Panc1 (cell line): ENCODE data around the gene LDB2. TPM values are rescaled to one million over a fixed set of nuclear protein-coding genes. Genes with fewer than 3 reads are reported as not detected.

ENCODE experiments used
- ATAC-seq: fragments of 200-7000 bp; cut with Tn5 transposase; 2 replicates; pipeline ENCODE4 v1.9.1; 2020; ENCODE audit warnings: mild to moderate bottlenecking, moderate library complexity
- BruUV-seq: library from RNA; stranded (reverse); fragments of 400-500 nt; replicated peaks from 2 replicates; lab custom pipeline; 2021; lab: Mats Ljungman, UMichigan
- CTCF ChIA-PET: fragments of 300-600 bp; sonication (Branson Sonifier 250); formaldehyde crosslinking; loops from one replicate; lab custom pipeline; 2022; ENCODE audit warnings: antibody characterized with exemption; lab: Charles Lee
- POLR2A ChIA-PET: fragments of 300-600 bp; sonication (Branson Sonifier 250); formaldehyde crosslinking; loops from one replicate; lab custom pipeline; 2022; ENCODE audit warnings: antibody characterized with exemption; lab: Charles Lee
- DNase-seq: peaks from one replicate; pipeline ENCODE4 v3.0.0-alpha.2; 2010; ENCODE audit warnings: low read depth, low spot score
- H3K27ac ChIP-seq: 2 replicates; pipeline ENCODE4 v1.5.1; 2011; ENCODE audit warnings: mild to moderate bottlenecking, low read length, inconsistent platforms
- H3K27me3 ChIP-seq: fragments of 200-500 bp; sonication (Bioruptor generic); 2 replicates; pipeline ENCODE4 v1.6.0; 2014; ENCODE audit warnings: low read length, inconsistent platforms; ENCODE audit not compliant: control insufficient read depth, insufficient read depth
- H3K36me3 ChIP-seq: fragments of 200-500 bp; sonication (Bioruptor generic); 2 replicates; pipeline ENCODE4 v1.5.1; 2014; ENCODE audit warnings: inconsistent platforms, mild to moderate bottlenecking, low read length, moderate library complexity; ENCODE audit not compliant: control insufficient read depth, insufficient read depth
- H3K4me1 ChIP-seq: 2 replicates; pipeline ENCODE4 v1.5.1; 2011; ENCODE audit warnings: inconsistent platforms, mild to moderate bottlenecking, low read length, moderate library complexity; ENCODE audit not compliant: control insufficient read depth, insufficient read depth
- H3K4me3 ChIP-seq, 2 experiments: 2 replicates each; pipeline ENCODE4 v1.5.1; 2011 to 2012; ENCODE audit warnings: low read depth in 2 of 2, low read length in 2 of 2, mild to moderate bottlenecking in 2 of 2, inconsistent platforms in 1 of 2, moderate library complexity in 1 of 2
- H3K9me3 ChIP-seq: fragments of 200-500 bp; sonication (Bioruptor generic); 2 replicates; pipeline ENCODE4 v1.5.1; 2014; ENCODE audit warnings: low read depth, mild to moderate bottlenecking, inconsistent platforms, low read length, moderate library complexity; ENCODE audit not compliant: control insufficient read depth, insufficient read depth
- POLR2AphosphoS5 ChIP-seq: IDR thresholded peaks from 2 replicates; pipeline ENCODE4 v1.6.1; 2012; ENCODE audit warnings: mild to moderate bottlenecking, low read depth, low read length, moderate library complexity
- SIN3A ChIP-seq: IDR thresholded peaks from 2 replicates; pipeline ENCODE4 v1.6.1; 2012; ENCODE audit warnings: low read depth, mild to moderate bottlenecking, low read length, moderate library complexity, borderline replicate concordance; ENCODE audit not compliant: insufficient read depth
- TCF7L2 ChIP-seq: IDR thresholded peaks from 2 replicates; pipeline ENCODE4 v1.6.1; 2011; ENCODE audit warnings: mild to moderate bottlenecking, low read depth, low read length, inconsistent platforms
- in situ Hi-C: cut with HindIII; loops from 2 replicates; pipeline ENCODE4 v1.10.0; 2016; ENCODE audit warnings: low sequenced_read_pairs, low pct_unique_long_range_greater_than_20kb
- intact Hi-C: fragments of 100-400 bp; cut with micrococcal nuclease; formaldehyde crosslinking; loops from one replicate; pipeline ENCODE4 v1.10.0; 2022; ENCODE audit not compliant: unreplicated experiment
- total RNA-seq: library from RNA; stranded (reverse); gene quantifications from one replicate; pipeline ENCODE4 v1.2.1, GENCODE V29; 2021; ENCODE audit not compliant: unreplicated experiment
- TF ChIP-seq, protein P1 (sequence below), 2 experiments: IDR thresholded peaks; 2 replicates each; pipeline ENCODE4 v1.6.1; 2011 to 2012; ENCODE audit warnings: low read depth in 2 of 2, control low read depth in 1 of 2, low read length in 1 of 2, mild to moderate bottlenecking in 1 of 2, moderate library complexity in 1 of 2; ENCODE audit not compliant: insufficient read depth in 1 of 2
- TF ChIP-seq, protein P2 (sequence below): fragments of 450-650 bp; IDR thresholded peaks from 2 replicates; pipeline ENCODE4 v1.5.1; 2017; ENCODE audit warnings: mild to moderate bottlenecking

LDB2 gene
- total RNA-seq, 1 experiment from 2014 or later, result not detected

DNA sequence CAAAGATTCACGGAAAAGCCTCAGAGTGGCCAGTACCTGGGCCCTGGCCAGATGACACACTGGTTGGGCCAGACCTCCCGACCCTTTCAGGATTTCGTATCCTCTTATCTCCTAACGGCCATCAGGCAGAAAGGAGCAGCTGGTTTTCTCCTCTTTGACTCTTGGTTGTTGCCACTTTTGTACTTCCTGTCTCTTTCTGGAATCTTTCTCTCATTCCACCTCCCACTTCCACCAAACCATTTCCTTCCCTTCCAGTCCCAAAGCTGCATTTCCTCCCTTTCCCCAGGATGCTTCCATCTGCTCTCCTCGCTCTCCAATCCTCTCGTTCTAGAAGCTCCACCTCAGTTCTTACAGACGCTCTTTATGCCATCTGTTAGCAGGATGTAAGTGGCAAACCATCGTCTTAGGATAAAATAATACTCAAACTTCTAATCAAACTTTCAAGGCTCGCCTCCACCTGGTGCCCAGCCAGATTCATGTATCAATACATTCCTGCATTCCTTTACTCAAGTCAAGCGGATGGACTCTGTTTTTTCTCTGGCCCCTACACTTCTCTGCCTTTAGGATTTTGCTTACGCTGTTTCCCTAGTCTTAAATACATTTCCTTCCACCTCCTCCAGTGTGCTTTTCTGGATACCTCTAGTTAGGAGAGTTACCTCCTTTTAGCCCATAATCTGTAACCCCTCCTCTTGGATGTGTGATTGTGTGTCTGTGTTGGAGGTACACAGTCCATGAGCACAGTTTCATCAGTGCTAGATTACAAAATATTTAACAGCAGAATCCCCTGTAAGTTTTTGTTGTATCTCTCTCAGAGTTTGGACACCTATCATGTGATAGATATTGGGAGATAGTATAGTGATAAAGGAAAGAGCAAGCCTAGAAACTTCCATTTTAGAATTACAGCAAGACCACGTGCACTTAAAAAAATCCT is 70.4 kb downstream of the LDB2 start:
- no peaks in the 10 kb centered on the region for H3K36me3 ChIP-seq
- BruUV-seq, result no TSS peak
- no peak overlapping the region for H3K27ac ChIP-seq
- in situ Hi-C loops (no loop called here), intact Hi-C loops (no loop called here)
- no peak for ATAC-seq
- POLR2A ChIA-PET, result no interaction called here
- H3K27me3 ChIP-seq, result no peaks in the 10 kb centered on the region
- CTCF ChIA-PET, result no interaction called here
- H3K9me3 ChIP-seq, result no peaks in the 10 kb centered on the region
- no peaks in the 10 kb centered on the region for H3K4me1 ChIP-seq
- H3K4me3 ChIP-seq, result no peak overlapping the region
- TF ChIP-seq POLR2AphosphoS5 (no peak), TCF7L2 (no peak), SIN3A (no peak)
- TF ChIP-seq, protein P1, sequence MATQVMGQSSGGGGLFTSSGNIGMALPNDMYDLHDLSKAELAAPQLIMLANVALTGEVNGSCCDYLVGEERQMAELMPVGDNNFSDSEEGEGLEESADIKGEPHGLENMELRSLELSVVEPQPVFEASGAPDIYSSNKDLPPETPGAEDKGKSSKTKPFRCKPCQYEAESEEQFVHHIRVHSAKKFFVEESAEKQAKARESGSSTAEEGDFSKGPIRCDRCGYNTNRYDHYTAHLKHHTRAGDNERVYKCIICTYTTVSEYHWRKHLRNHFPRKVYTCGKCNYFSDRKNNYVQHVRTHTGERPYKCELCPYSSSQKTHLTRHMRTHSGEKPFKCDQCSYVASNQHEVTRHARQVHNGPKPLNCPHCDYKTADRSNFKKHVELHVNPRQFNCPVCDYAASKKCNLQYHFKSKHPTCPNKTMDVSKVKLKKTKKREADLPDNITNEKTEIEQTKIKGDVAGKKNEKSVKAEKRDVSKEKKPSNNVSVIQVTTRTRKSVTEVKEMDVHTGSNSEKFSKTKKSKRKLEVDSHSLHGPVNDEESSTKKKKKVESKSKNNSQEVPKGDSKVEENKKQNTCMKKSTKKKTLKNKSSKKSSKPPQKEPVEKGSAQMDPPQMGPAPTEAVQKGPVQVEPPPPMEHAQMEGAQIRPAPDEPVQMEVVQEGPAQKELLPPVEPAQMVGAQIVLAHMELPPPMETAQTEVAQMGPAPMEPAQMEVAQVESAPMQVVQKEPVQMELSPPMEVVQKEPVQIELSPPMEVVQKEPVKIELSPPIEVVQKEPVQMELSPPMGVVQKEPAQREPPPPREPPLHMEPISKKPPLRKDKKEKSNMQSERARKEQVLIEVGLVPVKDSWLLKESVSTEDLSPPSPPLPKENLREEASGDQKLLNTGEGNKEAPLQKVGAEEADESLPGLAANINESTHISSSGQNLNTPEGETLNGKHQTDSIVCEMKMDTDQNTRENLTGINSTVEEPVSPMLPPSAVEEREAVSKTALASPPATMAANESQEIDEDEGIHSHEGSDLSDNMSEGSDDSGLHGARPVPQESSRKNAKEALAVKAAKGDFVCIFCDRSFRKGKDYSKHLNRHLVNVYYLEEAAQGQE (IDR thresholded peaks at IDR 0.05; ENCODE audit: insufficient read depth in 1 of 2, low read depth in 2 of 2, low read length in 1 of 2), result no peak
- TF ChIP-seq, protein P2, sequence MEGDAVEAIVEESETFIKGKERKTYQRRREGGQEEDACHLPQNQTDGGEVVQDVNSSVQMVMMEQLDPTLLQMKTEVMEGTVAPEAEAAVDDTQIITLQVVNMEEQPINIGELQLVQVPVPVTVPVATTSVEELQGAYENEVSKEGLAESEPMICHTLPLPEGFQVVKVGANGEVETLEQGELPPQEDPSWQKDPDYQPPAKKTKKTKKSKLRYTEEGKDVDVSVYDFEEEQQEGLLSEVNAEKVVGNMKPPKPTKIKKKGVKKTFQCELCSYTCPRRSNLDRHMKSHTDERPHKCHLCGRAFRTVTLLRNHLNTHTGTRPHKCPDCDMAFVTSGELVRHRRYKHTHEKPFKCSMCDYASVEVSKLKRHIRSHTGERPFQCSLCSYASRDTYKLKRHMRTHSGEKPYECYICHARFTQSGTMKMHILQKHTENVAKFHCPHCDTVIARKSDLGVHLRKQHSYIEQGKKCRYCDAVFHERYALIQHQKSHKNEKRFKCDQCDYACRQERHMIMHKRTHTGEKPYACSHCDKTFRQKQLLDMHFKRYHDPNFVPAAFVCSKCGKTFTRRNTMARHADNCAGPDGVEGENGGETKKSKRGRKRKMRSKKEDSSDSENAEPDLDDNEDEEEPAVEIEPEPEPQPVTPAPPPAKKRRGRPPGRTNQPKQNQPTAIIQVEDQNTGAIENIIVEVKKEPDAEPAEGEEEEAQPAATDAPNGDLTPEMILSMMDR, result no peak
- no peak for DNase-seq

DNA sequence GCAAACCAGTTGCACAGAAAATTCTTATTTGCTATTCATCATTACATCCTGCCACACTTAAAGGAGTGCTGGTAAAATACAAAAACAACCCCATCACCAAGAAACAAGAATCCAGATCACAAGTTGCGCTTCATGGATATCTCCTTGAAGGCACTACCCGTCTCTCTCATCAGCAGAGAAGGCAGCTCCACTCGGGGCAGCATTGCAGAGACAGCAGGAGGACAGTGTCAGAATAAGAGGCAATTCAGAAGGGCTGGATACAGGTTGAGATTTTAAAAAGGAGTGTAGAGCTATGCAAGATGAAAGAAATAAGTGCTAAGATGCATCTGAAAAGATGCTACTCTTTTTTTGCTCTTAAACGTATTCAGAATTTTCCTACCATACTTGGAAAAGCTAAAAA is 71.4 kb downstream of the LDB2 start:
- ATAC-seq (no peak), DNase-seq (no peak)
- BruUV-seq, result no TSS peak
- H3K27ac ChIP-seq, result no peak overlapping the region
- no peaks in the 10 kb centered on the region for H3K36me3 ChIP-seq
- no peaks in the 10 kb centered on the region for H3K27me3 ChIP-seq
- H3K9me3 ChIP-seq, result no peaks in the 10 kb centered on the region
- TF ChIP-seq, protein P1 (IDR thresholded peaks at IDR 0.05; ENCODE audit: insufficient read depth in 1 of 2, low read depth in 2 of 2, low read length in 1 of 2), result no peak
- TF ChIP-seq TCF7L2, result no peak
- TF ChIP-seq POLR2AphosphoS5, result no peak
- TF ChIP-seq, protein P2, result no peak
- TF ChIP-seq SIN3A, result no peak
- no peaks in the 10 kb centered on the region for H3K4me1 ChIP-seq
- in situ Hi-C loops, result no loop called here
- POLR2A ChIA-PET, result no interaction called here
- CTCF ChIA-PET, result no interaction called here
- intact Hi-C loops, result no loop called here
- no peak overlapping the region for H3K4me3 ChIP-seq
